ENCODE data around the gene SETD7. TPM values are rescaled to one million over a fixed set of nuclear protein-coding genes. Genes with fewer than 3 reads are reported as not detected.

Gene SETD7
- total and polyA plus RNA-seq, 2 donors (not counting 1 experiment from before 2014, with no cell fraction given), result 5.1 to 13.0 TPM

GRCh38 chr4:139557556-139558110 is 1.6 kb upstream of the SETD7 start:
- peaks cover 33% of the 10 kb centered on the region for H3K79me2 ChIP-seq (ENCODE audit: control insufficient read depth, insufficient read depth, low read length)
- no peak for ATAC-seq (ENCODE audit: low read depth)
- H3K4me3 Mint-ChIP-seq, result peak overlapping the region; percentile 93
- peak overlapping the region; percentile 75 for H2AFZ ChIP-seq (ENCODE audit: insufficient read depth, low read depth, low read length, poor library complexity, severe bottlenecking)
- no peaks in the 10 kb centered on the region for H3K27me3 Mint-ChIP-seq
- peaks cover 38 to 40% of the 10 kb centered on the region in 2 donors for H3K4me1 ChIP-seq (ENCODE audit: control insufficient read depth in 2 of 2, insufficient read depth in 2 of 2, low read length in 2 of 2)
- peak; percentile 24 for DNase-seq
- peak overlapping the region; percentile 93 to 98 for H3K27ac ChIP-seq (ENCODE audit: low read length in 2 of 2)
- H3K36me3 ChIP-seq (replicated peaks in 1 of 2; ENCODE audit: control extremely low read depth in 1 of 2, control insufficient read depth in 1 of 2, extremely low read depth in 1 of 2, insufficient read depth in 2 of 2, low read length in 1 of 2), result no peaks in the 10 kb centered on the region
- ChIA-PET CTCF (interaction anchor here (0.8 to 4.4 kb wide), 7 partner anchors 27 to 527 kb away, joined by 3 to 24 read pairs (median 3); partner anchors contain the start of gene ELF2), POLR2A (interaction anchor here (3.2 kb wide), 1 partner anchor 104 kb away, joined by 16 read pairs; no protein-coding TSS in a partner anchor)
- H3K27me3 ChIP-seq (replicated peaks in 1 of 4; ENCODE audit: control extremely low read depth in 1 of 4, control insufficient read depth in 3 of 4, insufficient read depth in 4 of 4, low read length in 3 of 4), result no peaks in the 10 kb centered on the region
- intact Hi-C loops (cut with micrococcal nuclease), result loop anchor here (2.0 to 5.0 kb wide), 7 partner anchors 257 to 965 kb away; partner anchors contain the start of genes ELF2, ELMOD2, NAA15 and NOCT
- H3K4me3 ChIP-seq (ENCODE audit: control extremely low read depth in 1 of 5, extremely low read depth in 1 of 5, insufficient read depth in 1 of 5, low read depth in 2 of 5, low read length in 4 of 5), result peak overlapping the region; percentile 25 to 96 (median 89)
- H3K9ac ChIP-seq (ENCODE audit: low read length), result peak overlapping the region; percentile 94
- no CpG with 5 or more reads among the region's 3 CpGs for WGBS (ENCODE audit: insufficient coverage)
- no peaks in the 10 kb centered on the region for H3K9me3 ChIP-seq (ENCODE audit: control extremely low read depth in 1 of 3, control insufficient read depth in 2 of 3, insufficient read depth in 1 of 3, low read length in 2 of 3)
- peak overlapping the region; percentile 87 for H3K4me2 ChIP-seq (replicated peaks; ENCODE audit: low read depth, low read length, poor library complexity, severe bottlenecking)
- H3K4me1 Mint-ChIP-seq, result peaks cover 56% of the 10 kb centered on the region
- no peaks in the 10 kb centered on the region for H4K20me1 ChIP-seq (ENCODE audit: control insufficient read depth, insufficient read depth, low read length, poor library complexity, severe bottlenecking)
- no peak for TF ChIP-seq EZH2 (IDR thresholded peaks at IDR 0.05; ENCODE audit: borderline replicate concordance, insufficient read depth, low read depth, low read length, poor library complexity, severe bottlenecking)
- TF ChIP-seq CTCF (IDR thresholded peaks at IDR 0.05), result no peak
- H3K27ac Mint-ChIP-seq, result peak overlapping the region; percentile 97
- no peaks in the 10 kb centered on the region for H3K9me3 Mint-ChIP-seq (ENCODE audit: insufficient read depth)

Measured in B cell (primary cell).